Measurements from ENCODE around the gene RIBC2.
"Not testable (repeated sequence)": the region's sequence is repeated elsewhere in the genome, so short reads cannot be mapped to it uniquely, and the experiment has no call there.

The RIBC2 gene

GRCh38 chr22:45429981-45430775 is 16.7 kb downstream of the RIBC2 start:
- ATAC-seq (no peak), DNase-seq (no peak)
- H3K4me3 Mint-ChIP-seq: no peak overlapping the region
- peaks cover 2% of the 10 kb centered on the region for H3K36me3 Mint-ChIP-seq (ENCODE audit: low read depth)
- H3K4me1 Mint-ChIP-seq: peaks cover under 1% of the 10 kb centered on the region
- H3K9me3 Mint-ChIP-seq: no peaks in the 10 kb centered on the region
- H3K27me3 Mint-ChIP-seq: no peaks in the 10 kb centered on the region
- no peak overlapping the region for H3K27ac Mint-ChIP-seq

GRCh38 chr22:45430871-45431270 is 17.4 kb downstream of the RIBC2 start:
- Mint-ChIP-seq H3K9me3 (no peaks in the 10 kb centered on the region), H3K4me1 (peaks cover 8% of the 10 kb centered on the region), H3K27me3 (no peaks in the 10 kb centered on the region), H3K36me3 (ENCODE audit: low read depth) (peaks cover 2% of the 10 kb centered on the region), H3K4me3 (no peak overlapping the region), H3K27ac (no peak overlapping the region)
- ATAC-seq (no peak), DNase-seq (no peak)

- Mint-ChIP-seq H3K36me3 (ENCODE audit: low read depth) (no peaks in the 10 kb centered on the region), H3K27ac (no peak overlapping the region), H3K27me3 (no peaks in the 10 kb centered on the region), H3K4me1 (peaks cover 12% of the 10 kb centered on the region), H3K4me3 (no peak overlapping the region), H3K9me3 (no peaks in the 10 kb centered on the region)
- DNase-seq: no peak
- ATAC-seq: no peak
Observed at GRCh38 chr22:45434981-45435380, 21.5 kb downstream of the RIBC2 start.

- peak; percentile 87 for ATAC-seq
- H3K36me3 Mint-ChIP-seq (ENCODE audit: low read depth): no peaks in the 10 kb centered on the region
- peak; percentile 83 for DNase-seq
- H3K27ac Mint-ChIP-seq: no peak overlapping the region
- H3K4me1 Mint-ChIP-seq: peaks cover 14% of the 10 kb centered on the region
- H3K9me3 Mint-ChIP-seq: no peaks in the 10 kb centered on the region
- no peaks in the 10 kb centered on the region for H3K27me3 Mint-ChIP-seq
- no peak overlapping the region for H3K4me3 Mint-ChIP-seq
Observed at GRCh38 chr22:45435544-45436139, 22.1 kb downstream of the RIBC2 start.

GRCh38 chr22:45436871-45437517 is 23.5 kb downstream of the RIBC2 start:
- ATAC-seq; H3K9me3 Mint-ChIP-seq; H3K27me3 Mint-ChIP-seq; H3K27ac Mint-ChIP-seq; DNase-seq; H3K36me3 Mint-ChIP-seq (ENCODE audit: low read depth); H3K4me3 Mint-ChIP-seq: not testable (repeated sequence)
- peaks cover 21% of the 10 kb centered on the region for H3K4me1 Mint-ChIP-seq

GRCh38 chr22:45438336-45438735 is 24.8 kb downstream of the RIBC2 start:
- H3K36me3 Mint-ChIP-seq (ENCODE audit: low read depth): no peaks in the 10 kb centered on the region
- ATAC-seq (no peak), DNase-seq (no peak)
- peaks cover 21% of the 10 kb centered on the region for H3K4me1 Mint-ChIP-seq
- no peak overlapping the region for H3K27ac Mint-ChIP-seq
- H3K9me3 Mint-ChIP-seq: no peaks in the 10 kb centered on the region
- peaks cover 2% of the 10 kb centered on the region for H3K27me3 Mint-ChIP-seq
- H3K4me3 Mint-ChIP-seq: no peak overlapping the region

GRCh38 chr22:45440688-45441087 is 27.2 kb downstream of the RIBC2 start:
- not testable (repeated sequence) for H3K27me3 Mint-ChIP-seq; H3K9me3 Mint-ChIP-seq; H3K27ac Mint-ChIP-seq; ATAC-seq; H3K36me3 Mint-ChIP-seq (ENCODE audit: low read depth); DNase-seq
- Mint-ChIP-seq H3K4me1 (peaks cover 15% of the 10 kb centered on the region), H3K4me3 (peak overlapping the region; percentile 44)

GRCh38 chr22:45441138-45441537 is 27.6 kb downstream of the RIBC2 start:
- Mint-ChIP-seq H3K27ac (no peak overlapping the region), H3K27me3 (peaks cover 4% of the 10 kb centered on the region), H3K9me3 (no peaks in the 10 kb centered on the region), H3K36me3 (ENCODE audit: low read depth) (no peaks in the 10 kb centered on the region), H3K4me1 (peaks cover 13% of the 10 kb centered on the region), H3K4me3 (peak overlapping the region; percentile 44)
- DNase-seq (peak; percentile 12), ATAC-seq (peak; percentile 72)

GRCh38 chr22:45442116-45442515 is 28.6 kb downstream of the RIBC2 start:
- ATAC-seq: no peak
- Mint-ChIP-seq H3K9me3 (no peaks in the 10 kb centered on the region), H3K27me3 (peaks cover 4% of the 10 kb centered on the region), H3K4me1 (peaks cover 13% of the 10 kb centered on the region), H3K27ac (no peak overlapping the region), H3K36me3 (ENCODE audit: low read depth) (no peaks in the 10 kb centered on the region), H3K4me3 (no peak overlapping the region)
- no peak for DNase-seq

- no peak for ATAC-seq
- no peak for DNase-seq
- H3K4me1 Mint-ChIP-seq: peaks cover 9% of the 10 kb centered on the region
- H3K9me3 Mint-ChIP-seq: no peaks in the 10 kb centered on the region
- no peak overlapping the region for H3K27ac Mint-ChIP-seq
- H3K4me3 Mint-ChIP-seq: no peak overlapping the region
- peaks cover 4% of the 10 kb centered on the region for H3K27me3 Mint-ChIP-seq
- H3K36me3 Mint-ChIP-seq (ENCODE audit: low read depth): no peaks in the 10 kb centered on the region
Observed at GRCh38 chr22:45444168-45444567, 30.7 kb downstream of the RIBC2 start.

- no peak for DNase-seq
- H3K36me3 Mint-ChIP-seq (ENCODE audit: low read depth): no peaks in the 10 kb centered on the region
- no peak overlapping the region for H3K4me3 Mint-ChIP-seq
Observed at GRCh38 chr22:45445031-45445710, 31.7 kb downstream of the RIBC2 start.

GRCh38 chr22:45446216-45446615 is 32.7 kb downstream of the RIBC2 start:
- Mint-ChIP-seq H3K27me3 (peaks cover 3% of the 10 kb centered on the region), H3K4me3 (no peak overlapping the region), H3K27ac (no peak overlapping the region), H3K4me1 (peaks cover 1% of the 10 kb centered on the region), H3K9me3 (no peaks in the 10 kb centered on the region), H3K36me3 (ENCODE audit: low read depth) (no peaks in the 10 kb centered on the region)
- DNase-seq (no peak), ATAC-seq (no peak)

More at GRCh38 chr22:45445031-45445710, 31.7 kb downstream of the RIBC2 start:
- Mint-ChIP-seq H3K4me1 (peaks cover 9% of the 10 kb centered on the region), H3K27ac (no peak overlapping the region), H3K9me3 (no peaks in the 10 kb centered on the region), H3K27me3 (peaks cover 4% of the 10 kb centered on the region)
- no peak for ATAC-seq

GRCh38 chr22:45447596-45447995 is 34.1 kb downstream of the RIBC2 start:
- H3K9me3 Mint-ChIP-seq; H3K4me1 Mint-ChIP-seq; ATAC-seq; H3K27ac Mint-ChIP-seq; DNase-seq; H3K4me3 Mint-ChIP-seq; H3K27me3 Mint-ChIP-seq; H3K36me3 Mint-ChIP-seq (ENCODE audit: low read depth): not testable (repeated sequence)

GRCh38 chr22:45448431-45448830 is 34.9 kb downstream of the RIBC2 start:
- ATAC-seq: no peak
- H3K27ac Mint-ChIP-seq: no peak overlapping the region
- no peak overlapping the region for H3K4me3 Mint-ChIP-seq
- H3K9me3 Mint-ChIP-seq: no peaks in the 10 kb centered on the region
- H3K27me3 Mint-ChIP-seq: peaks cover 2% of the 10 kb centered on the region
- DNase-seq: no peak
- H3K4me1 Mint-ChIP-seq: no peaks in the 10 kb centered on the region
- H3K36me3 Mint-ChIP-seq (ENCODE audit: low read depth): no peaks in the 10 kb centered on the region
